Loucy (cell line): Measurements from ENCODE around the gene KDM4B.

Experiments used
- EZH2phosphoT487 ChIP-seq: fragments of 200-600 bp; IDR thresholded peaks from 2 replicates; pipeline ENCODE4 v1.6.1; 2018; ENCODE audit warnings: antibody characterized with exemption, mild to moderate bottlenecking, moderate library complexity, borderline replicate concordance
- TF ChIP-seq, protein P1 (sequence below): fragments of 200-600 bp; sonication (generic); conservative IDR thresholded peaks from 2 replicates; pipeline ENCODE4 v1.5.1; 2014; ENCODE audit warnings: mild to moderate bottlenecking, antibody characterized with exemption, low read length

GRCh38 chr19:4980067-4980466 is 11.2 kb downstream of the KDM4B start:
- TF ChIP-seq, protein P1, sequence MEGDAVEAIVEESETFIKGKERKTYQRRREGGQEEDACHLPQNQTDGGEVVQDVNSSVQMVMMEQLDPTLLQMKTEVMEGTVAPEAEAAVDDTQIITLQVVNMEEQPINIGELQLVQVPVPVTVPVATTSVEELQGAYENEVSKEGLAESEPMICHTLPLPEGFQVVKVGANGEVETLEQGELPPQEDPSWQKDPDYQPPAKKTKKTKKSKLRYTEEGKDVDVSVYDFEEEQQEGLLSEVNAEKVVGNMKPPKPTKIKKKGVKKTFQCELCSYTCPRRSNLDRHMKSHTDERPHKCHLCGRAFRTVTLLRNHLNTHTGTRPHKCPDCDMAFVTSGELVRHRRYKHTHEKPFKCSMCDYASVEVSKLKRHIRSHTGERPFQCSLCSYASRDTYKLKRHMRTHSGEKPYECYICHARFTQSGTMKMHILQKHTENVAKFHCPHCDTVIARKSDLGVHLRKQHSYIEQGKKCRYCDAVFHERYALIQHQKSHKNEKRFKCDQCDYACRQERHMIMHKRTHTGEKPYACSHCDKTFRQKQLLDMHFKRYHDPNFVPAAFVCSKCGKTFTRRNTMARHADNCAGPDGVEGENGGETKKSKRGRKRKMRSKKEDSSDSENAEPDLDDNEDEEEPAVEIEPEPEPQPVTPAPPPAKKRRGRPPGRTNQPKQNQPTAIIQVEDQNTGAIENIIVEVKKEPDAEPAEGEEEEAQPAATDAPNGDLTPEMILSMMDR: no peak
- TF ChIP-seq EZH2phosphoT487: no peak
